ENCODE measurements around the gene COL6A3. TPM values are rescaled to one million over a fixed set of nuclear protein-coding genes. Genes with fewer than 3 reads are reported as not detected.

Gene COL6A3
- total and polyA plus RNA-seq, 7 donors, result 2.8 to 715 (median 233) TPM

DNA sequence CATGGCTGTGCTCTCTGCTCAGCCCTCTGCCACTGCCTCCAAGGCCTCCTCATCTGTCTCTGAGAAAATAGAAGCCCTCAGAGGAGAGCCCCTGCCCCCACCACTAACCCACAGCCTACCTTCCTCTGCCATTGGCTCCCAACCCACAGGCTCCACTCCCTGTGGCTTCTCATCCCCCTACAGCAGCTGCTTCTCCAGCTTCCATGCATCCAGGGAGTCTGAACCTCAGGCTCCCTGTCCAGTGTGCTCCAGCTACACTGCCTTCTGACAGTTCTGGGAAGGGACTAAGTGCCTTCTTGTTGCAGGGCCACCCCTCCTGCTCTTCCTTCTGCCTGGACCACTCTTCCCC is 29.3 kb downstream of the COL6A3 start:
- H3K27ac ChIP-seq, result peak overlapping the region; percentile 9 to 82 (median 71)
- no peak for DNase-seq
- no peak overlapping the region for H3K4me3 ChIP-seq
- peaks cover 0 to 66% (median 41%) of the 10 kb centered on the region in 4 donors for H3K4me1 ChIP-seq
- H3K36me3 ChIP-seq, result peaks cover 11 to 59% (median 36%) of the 10 kb centered on the region in 4 donors
- no peaks in the 10 kb centered on the region for H3K27me3 ChIP-seq
- no peaks in the 10 kb centered on the region for H3K9me3 ChIP-seq
- intact Hi-C loops (cut with DNase I), result no loop called here
- no peak for TF ChIP-seq POLR2A (IDR thresholded peaks at IDR 0.05)
- TF ChIP-seq EP300 (IDR thresholded peaks at IDR 0.05), result no peak
- TF ChIP-seq POLR2AphosphoS5 (IDR thresholded peaks at IDR 0.05), result no peak
- no peak for TF ChIP-seq CTCF (IDR thresholded peaks at IDR 0.05)

DNA sequence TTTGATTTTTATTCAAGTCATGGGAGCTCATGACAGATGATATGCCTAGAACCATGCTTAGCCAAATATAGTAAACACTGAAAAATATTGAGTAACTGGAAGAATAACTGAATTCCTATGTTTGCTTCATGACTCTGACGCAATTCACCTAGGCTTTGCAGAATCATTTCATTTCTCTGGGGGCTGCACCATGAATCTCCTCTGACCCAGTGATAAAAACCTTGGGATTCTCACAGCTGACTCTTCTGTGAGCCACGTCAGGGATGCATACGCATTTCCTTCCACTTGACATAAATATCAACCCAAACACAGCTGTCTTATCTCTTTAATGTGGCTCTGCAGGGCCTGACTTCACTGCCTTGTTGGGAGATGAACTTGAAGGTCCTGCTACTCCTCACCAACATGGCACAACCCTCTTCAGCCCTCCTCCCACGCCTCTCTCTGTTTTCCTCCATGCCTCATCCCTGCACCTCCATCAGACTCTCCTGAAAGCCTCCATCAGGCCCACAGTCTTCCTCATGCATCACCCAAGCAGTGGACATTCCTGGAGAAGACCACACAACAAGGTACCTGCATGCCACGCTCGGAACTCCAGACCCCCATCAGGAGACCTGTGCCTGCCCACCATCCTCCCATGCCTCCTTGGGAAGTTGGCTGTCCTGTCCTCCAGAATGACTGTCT is 29.8 kb downstream of the COL6A3 start:
- DNase-seq, result no peak
- no peak overlapping the region for H3K4me3 ChIP-seq
- peaks cover 0 to 66% (median 41%) of the 10 kb centered on the region in 4 donors for H3K4me1 ChIP-seq
- no peaks in the 10 kb centered on the region for H3K27me3 ChIP-seq
- WGBS, 2 donors, result 78 to 83% methylated on average over 6 of the region's 6 CpGs
- peak in 3 of 4 donors; percentile 29 to 39 (median 30) for TF ChIP-seq POLR2AphosphoS5 (IDR thresholded peaks at IDR 0.05)
- TF ChIP-seq EP300 (IDR thresholded peaks at IDR 0.05), result no peak
- TF ChIP-seq CTCF (IDR thresholded peaks at IDR 0.05), result no peak
- peak overlapping the region; percentile 9 to 82 (median 71) for H3K27ac ChIP-seq
- intact Hi-C loops (cut with DNase I), result no loop called here
- H3K36me3 ChIP-seq, result peaks cover 11 to 65% (median 38%) of the 10 kb centered on the region in 4 donors
- H3K9me3 ChIP-seq, result no peaks in the 10 kb centered on the region

GRCh38 chr2:237380768-237381167 is 33.2 kb downstream of the COL6A3 start:
- peaks cover 19 to 75% (median 36%) of the 10 kb centered on the region in 4 donors for H3K36me3 ChIP-seq
- intact Hi-C loops (cut with DNase I), result no loop called here
- H3K27me3 ChIP-seq, result no peaks in the 10 kb centered on the region
- 90 to 92% methylated on average over 6 of the region's 6 CpGs for WGBS, 2 donors
- H3K4me3 ChIP-seq, result no peak overlapping the region
- TF ChIP-seq CTCF (IDR thresholded peaks at IDR 0.05), result no peak
- DNase-seq, result no peak
- peaks cover 0 to 82% (median 50%) of the 10 kb centered on the region in 4 donors for H3K4me1 ChIP-seq
- H3K9me3 ChIP-seq, result no peaks in the 10 kb centered on the region
- H3K27ac ChIP-seq, result peak overlapping the region in 3 of 4 donors; percentile 71 to 82 (median 80)

DNA sequence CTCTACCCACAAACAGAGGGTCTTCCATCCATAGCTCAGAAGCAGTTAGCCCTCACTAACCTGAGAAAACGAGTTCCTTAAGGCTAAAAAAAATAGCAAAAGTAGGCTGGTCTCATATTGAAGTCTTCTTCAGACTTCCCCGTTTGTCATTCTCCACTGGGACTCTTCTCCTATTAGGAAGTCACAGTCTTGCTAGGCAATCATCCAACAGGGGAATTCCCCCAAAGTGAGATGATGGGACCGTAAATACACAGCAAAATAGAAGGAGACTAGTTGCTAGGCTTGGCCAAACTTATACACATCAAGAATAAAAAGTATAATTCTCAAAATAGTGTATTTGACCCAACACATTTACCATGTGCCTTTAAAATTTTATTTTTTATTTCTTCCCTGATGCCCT is 34.3 kb downstream of the COL6A3 start:
- Histone ChIP-seq H3K36me3 (peaks cover 20 to 75% (median 47%) of the 10 kb centered on the region in 4 donors), H3K4me3 (no peak overlapping the region), H3K27ac (peak overlapping the region in 3 of 4 donors; percentile 71 to 82 (median 80)), H3K27me3 (no peaks in the 10 kb centered on the region), H3K4me1 (peaks cover 0 to 82% (median 48%) of the 10 kb centered on the region in 4 donors), H3K9me3 (no peaks in the 10 kb centered on the region)
- DNase-seq, result no peak
- 45 to 76% methylated on average over 3 of the region's 3 CpGs for WGBS, 2 donors
- intact Hi-C loops (cut with DNase I), result loop anchor here (2.0 kb wide), 2 partner anchors 55 to 65 kb away; no protein-coding TSS in a partner anchor
- no peak for TF ChIP-seq POLR2A (IDR thresholded peaks at IDR 0.05)
- TF ChIP-seq POLR2AphosphoS5 (IDR thresholded peaks at IDR 0.05), result no peak
- TF ChIP-seq EP300 (IDR thresholded peaks at IDR 0.05), result no peak
- no peak for TF ChIP-seq CTCF (IDR thresholded peaks at IDR 0.05)

All from sigmoid colon (tissue), 7 donors.